Sigmoid colon (tissue), 7 donors: ENCODE measurements around the gene AXIN1. TPM values are rescaled to one million over a fixed set of nuclear protein-coding genes. Genes with fewer than 3 reads are reported as not detected.

ENCODE experiments used
- DNase-seq: peaks from one replicate; pipeline ENCODE4 v3.0.0-alpha.2; 2019
- H3K27ac ChIP-seq, 4 donors: fragments of 200-600 bp; sonication (generic); one replicate each; pipeline ENCODE4 v1.5.1; 2016 to 2019; ENCODE audit warnings: mild to moderate bottlenecking in 1 of 4
- H3K27me3 ChIP-seq, 3 donors: fragments of 200-600 bp; sonication (generic); one replicate each; pipeline ENCODE4 v1.5.1; 2019; ENCODE audit warnings: mild to moderate bottlenecking in 1 of 3
- H3K36me3 ChIP-seq, 4 donors: fragments of 200-600 bp; sonication (generic); one replicate each; pipeline ENCODE4 v1.5.1; 2016 to 2019
- H3K4me1 ChIP-seq, 4 donors: fragments of 200-600 bp; sonication (generic); one replicate each; pipeline ENCODE4 v1.5.1; 2017 to 2019
- H3K4me3 ChIP-seq, 4 donors: fragments of 200-600 bp; sonication (generic); one replicate each; pipeline ENCODE4 v1.5.1; 2017 to 2019; ENCODE audit warnings: mild to moderate bottlenecking in 2 of 4, moderate library complexity in 1 of 4
- H3K9me3 ChIP-seq, 4 donors: fragments of 200-600 bp in 3 of 4; sonication (generic) in 3 of 4; one replicate each; pipeline versions ENCODE4 v1.5.1 to v1.6.1; 2013 to 2019
- EP300 ChIP-seq, 4 donors: sonication (generic); formaldehyde crosslinking; IDR thresholded peaks; one replicate each; pipeline ENCODE4 v1.6.1; 2017; ENCODE audit warnings: antibody characterized with exemption in 4 of 4
- POLR2A ChIP-seq, 2 donors: fragments of 450-650 bp; IDR thresholded peaks; one replicate each; pipeline ENCODE4 v1.6.1; 2016; ENCODE audit warnings: antibody characterized with exemption in 2 of 2, mild to moderate bottlenecking in 2 of 2, moderate library complexity in 2 of 2
- POLR2AphosphoS5 ChIP-seq, 4 donors: sonication (generic); formaldehyde crosslinking; IDR thresholded peaks; one replicate each; pipeline ENCODE4 v1.6.1; 2017; ENCODE audit warnings: antibody characterized with exemption in 4 of 4
- WGBS, 2 donors: extraction: QIAGEN DNeasy Blood & Tissue Kit; methylation state at CpG; one replicate each; pipeline ENCODE4 v1.1.7; 2013; 5-methylcytosine and 5-hydroxymethylcytosine counted together
- intact Hi-C: fragments of 100-400 bp; cut with DNase I; formaldehyde crosslinking; loops from one replicate; pipeline ENCODE4 v1.15.1; 2023
- polyA plus RNA-seq, 3 donors: library from polyadenylated mRNA; stranded (reverse); fragments of 200-250 nt; gene quantifications; one replicate each; pipeline ENCODE4 v1.2.3, GENCODE V29; 2013
- total RNA-seq, 4 donors: library from RNA; depleted of rRNA; stranded (reverse); fragments of >200 nt; gene quantifications; one replicate each; pipeline ENCODE4 v1.1.0, GENCODE V29; 2016
- TF ChIP-seq, protein P1 (sequence below), 4 experiments: fragments of 450-650 bp in 3 of 4; fragments of 200-600 bp in 1 of 4; IDR thresholded peaks; one replicate each; pipeline ENCODE4 v1.5.1; 2016 to 2019; ENCODE audit warnings: antibody characterized with exemption in 4 of 4, mild to moderate bottlenecking in 3 of 4, moderate library complexity in 2 of 4
- donor health status: healthy with polysubstance abuse.
- donor health status: Bipolar disorder and iron deficiency.
- donor health status: healthy.

Gene AXIN1
- total and polyA plus RNA-seq, 7 donors = 17.9 to 33.4 (median 28.2) TPM

DNA sequence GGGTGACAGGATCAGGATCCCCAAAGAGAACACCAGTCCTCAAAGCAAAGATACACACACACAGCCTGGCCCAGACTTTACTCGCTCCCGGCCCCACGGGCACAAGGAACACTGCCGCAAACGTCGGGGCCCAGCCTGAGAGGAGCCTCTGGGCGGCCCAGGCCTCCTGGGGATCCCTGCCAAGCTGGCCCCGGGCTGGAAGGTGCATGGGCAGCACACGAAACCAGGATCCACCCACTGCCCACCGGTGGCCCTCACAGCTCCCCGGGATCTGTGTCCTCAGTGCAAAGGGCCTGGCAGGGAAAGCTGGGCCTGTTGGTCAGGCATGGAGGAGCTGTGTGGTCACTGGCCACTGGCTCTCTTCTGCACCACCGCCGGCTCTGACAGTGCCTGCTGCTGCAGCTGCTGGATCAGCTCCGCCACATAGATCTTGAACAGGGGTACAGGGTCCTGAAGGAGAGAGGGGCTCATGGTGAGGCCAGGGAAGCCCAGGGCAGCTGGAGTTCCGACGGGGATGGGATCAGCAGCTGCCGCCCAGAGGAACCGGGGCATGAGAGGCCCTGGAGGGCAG lies 14.9 kb upstream of the AXIN1 start:
- intact Hi-C loops = no loop called here
- Histone ChIP-seq H3K9me3 (no peaks in the 10 kb centered on the region), H3K27me3 (peaks cover 0 to 20% (median 13%) of the 10 kb centered on the region in 3 donors), H3K4me1 (peaks cover 3 to 20% (median 18%) of the 10 kb centered on the region in 4 donors), H3K36me3 (peaks cover 11 to 39% (median 24%) of the 10 kb centered on the region in 4 donors), H3K4me3 (no peak overlapping the region), H3K27ac (no peak overlapping the region)
- WGBS, 2 donors = 96 to 97% methylated on average over 18 of the region's 18 CpGs
- no peak for DNase-seq
- no peak for TF ChIP-seq POLR2AphosphoS5 (IDR thresholded peaks at IDR 0.05)
- no peak for TF ChIP-seq POLR2A (IDR thresholded peaks at IDR 0.05)
- no peak for TF ChIP-seq EP300 (IDR thresholded peaks at IDR 0.05)
- TF ChIP-seq, protein P1, sequence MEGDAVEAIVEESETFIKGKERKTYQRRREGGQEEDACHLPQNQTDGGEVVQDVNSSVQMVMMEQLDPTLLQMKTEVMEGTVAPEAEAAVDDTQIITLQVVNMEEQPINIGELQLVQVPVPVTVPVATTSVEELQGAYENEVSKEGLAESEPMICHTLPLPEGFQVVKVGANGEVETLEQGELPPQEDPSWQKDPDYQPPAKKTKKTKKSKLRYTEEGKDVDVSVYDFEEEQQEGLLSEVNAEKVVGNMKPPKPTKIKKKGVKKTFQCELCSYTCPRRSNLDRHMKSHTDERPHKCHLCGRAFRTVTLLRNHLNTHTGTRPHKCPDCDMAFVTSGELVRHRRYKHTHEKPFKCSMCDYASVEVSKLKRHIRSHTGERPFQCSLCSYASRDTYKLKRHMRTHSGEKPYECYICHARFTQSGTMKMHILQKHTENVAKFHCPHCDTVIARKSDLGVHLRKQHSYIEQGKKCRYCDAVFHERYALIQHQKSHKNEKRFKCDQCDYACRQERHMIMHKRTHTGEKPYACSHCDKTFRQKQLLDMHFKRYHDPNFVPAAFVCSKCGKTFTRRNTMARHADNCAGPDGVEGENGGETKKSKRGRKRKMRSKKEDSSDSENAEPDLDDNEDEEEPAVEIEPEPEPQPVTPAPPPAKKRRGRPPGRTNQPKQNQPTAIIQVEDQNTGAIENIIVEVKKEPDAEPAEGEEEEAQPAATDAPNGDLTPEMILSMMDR (IDR thresholded peaks at IDR 0.05) = no peak

DNA sequence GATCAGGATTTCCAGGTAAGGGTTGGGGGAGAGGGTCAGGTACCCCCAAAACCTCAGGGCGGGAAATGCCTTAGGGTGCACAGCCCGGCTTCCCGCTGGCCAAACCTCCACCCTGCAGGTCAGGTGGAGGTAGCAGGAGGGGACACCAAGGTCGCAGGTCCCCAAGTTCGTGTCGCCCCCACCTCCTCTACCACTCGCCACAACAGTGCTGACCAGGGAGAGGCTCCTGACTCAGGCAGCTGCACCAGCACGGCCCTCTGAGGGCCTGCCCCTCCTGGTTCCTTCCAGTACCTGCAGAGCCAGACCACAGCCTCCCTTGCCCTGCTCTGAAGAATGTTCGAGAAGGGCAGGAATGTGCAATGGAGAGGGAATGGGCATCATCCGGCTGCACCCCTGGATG lies 14.0 kb upstream of the AXIN1 start:
- H3K4me1 ChIP-seq = peaks cover 3 to 20% (median 18%) of the 10 kb centered on the region in 4 donors
- WGBS, 2 donors = 92 to 95% methylated on average over 10 of the region's 10 CpGs
- no peaks in the 10 kb centered on the region for H3K9me3 ChIP-seq
- intact Hi-C loops = no loop called here
- no peak for DNase-seq
- no peak overlapping the region for H3K27ac ChIP-seq
- no peak for TF ChIP-seq EP300 (IDR thresholded peaks at IDR 0.05)
- no peak for TF ChIP-seq POLR2AphosphoS5 (IDR thresholded peaks at IDR 0.05)
- TF ChIP-seq POLR2A (IDR thresholded peaks at IDR 0.05) = no peak
- TF ChIP-seq, protein P1 (IDR thresholded peaks at IDR 0.05) = no peak
- peaks cover 11 to 29% (median 22%) of the 10 kb centered on the region in 4 donors for H3K36me3 ChIP-seq
- H3K27me3 ChIP-seq = peaks cover 0 to 20% (median 13%) of the 10 kb centered on the region in 3 donors
- no peak overlapping the region for H3K4me3 ChIP-seq

DNA sequence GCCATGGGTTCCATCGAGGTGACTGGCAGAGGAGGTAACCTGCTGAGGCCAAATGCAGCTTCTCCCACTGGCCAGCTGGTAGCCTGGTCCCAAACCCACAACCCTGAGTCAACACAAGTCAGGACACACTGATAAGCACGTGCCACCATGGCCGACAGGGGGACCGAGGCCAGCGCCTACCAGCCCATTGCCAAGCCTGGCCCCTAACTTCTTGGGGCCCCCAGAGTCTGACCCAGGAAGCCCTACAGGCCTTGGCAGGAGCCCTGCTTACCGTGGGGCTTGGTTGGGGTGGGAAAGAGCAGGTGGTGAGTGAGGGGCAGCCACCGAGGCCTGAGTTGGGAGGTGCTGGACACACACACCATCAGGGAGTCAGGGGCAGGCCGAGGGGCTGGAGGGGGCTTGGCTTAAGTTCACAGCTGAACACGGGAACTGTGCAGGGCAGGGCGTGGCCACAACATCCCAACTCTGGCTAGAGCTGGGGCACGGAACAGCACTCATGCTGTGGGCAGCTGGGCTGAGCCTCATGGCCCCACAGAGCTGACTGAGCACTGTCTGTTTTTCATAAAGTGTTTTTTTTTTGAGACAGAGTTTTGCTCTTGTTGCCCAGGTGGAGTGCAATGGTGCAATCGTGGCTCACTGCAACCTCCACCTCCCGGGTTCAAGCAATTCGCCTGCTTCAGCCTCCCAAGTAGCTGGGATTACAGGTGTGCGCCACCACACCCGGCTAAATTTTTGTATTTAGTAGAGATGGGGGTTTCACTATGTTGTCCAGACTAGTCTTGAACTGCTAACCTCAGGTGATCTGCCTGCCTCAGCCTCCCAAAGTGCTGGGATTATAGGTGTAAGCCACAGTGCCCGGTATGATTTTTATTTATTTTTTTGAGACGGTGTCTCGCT lies 12.3 kb upstream of the AXIN1 start:
- 47 to 63% methylated on average over 19 of the region's 19 CpGs for WGBS, 2 donors
- Histone ChIP-seq H3K4me3 (no peak overlapping the region), H3K27me3 (peaks cover 0 to 20% (median 13%) of the 10 kb centered on the region in 3 donors), H3K36me3 (peaks cover 11 to 28% (median 22%) of the 10 kb centered on the region in 4 donors), H3K9me3 (no peaks in the 10 kb centered on the region), H3K4me1 (peaks cover 0 to 7% (median 7%) of the 10 kb centered on the region in 4 donors), H3K27ac (no peak overlapping the region)
- no peak for DNase-seq
- TF ChIP-seq EP300 (IDR thresholded peaks at IDR 0.05) = no peak
- TF ChIP-seq POLR2AphosphoS5 (IDR thresholded peaks at IDR 0.05) = peak in 1 of 4 donors; percentile 9
- TF ChIP-seq POLR2A (IDR thresholded peaks at IDR 0.05) = no peak
- TF ChIP-seq, protein P1 (IDR thresholded peaks at IDR 0.05) = no peak
- intact Hi-C loops = no loop called here

DNA sequence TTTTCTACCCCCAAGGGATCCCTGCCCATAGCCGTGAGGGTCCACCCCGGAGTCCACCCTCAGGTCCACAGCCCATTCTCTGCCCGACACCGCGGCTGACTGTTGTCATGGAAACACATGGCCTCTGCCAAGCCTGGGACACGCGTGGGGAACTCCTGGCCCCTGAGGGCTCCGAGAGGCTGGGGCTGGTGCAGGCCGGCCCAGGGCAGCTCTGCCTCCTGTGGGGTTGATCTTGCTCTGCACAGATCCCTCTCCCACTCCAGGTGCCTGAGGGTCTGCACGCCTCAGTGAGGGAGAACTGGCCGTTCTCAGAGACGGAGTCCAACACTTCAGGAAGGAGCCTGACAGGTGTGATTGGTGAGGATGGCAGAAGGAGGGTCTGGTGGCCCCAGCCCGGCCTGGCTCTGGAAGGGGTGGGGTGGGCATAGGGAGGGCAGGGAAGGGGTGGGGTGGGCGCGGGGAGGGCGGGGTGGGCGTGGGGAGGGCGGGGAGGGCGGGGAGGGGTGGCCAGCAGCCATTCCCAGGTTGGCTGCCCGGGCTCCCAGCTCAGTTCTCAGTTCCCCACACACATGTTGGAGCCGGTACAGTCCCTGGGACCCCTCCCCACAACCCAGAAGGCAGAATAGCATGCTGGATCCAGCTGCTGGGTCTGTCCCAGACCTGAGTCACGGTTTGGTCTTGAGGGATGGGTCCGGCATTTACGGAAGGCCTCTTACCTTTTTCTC lies 11.4 kb upstream of the AXIN1 start:
- H3K4me3 ChIP-seq = no peak overlapping the region
- H3K9me3 ChIP-seq = no peaks in the 10 kb centered on the region
- peaks cover 11 to 27% (median 21%) of the 10 kb centered on the region in 4 donors for H3K36me3 ChIP-seq
- intact Hi-C loops = no loop called here
- peaks cover 0 to 20% (median 13%) of the 10 kb centered on the region in 3 donors for H3K27me3 ChIP-seq
- TF ChIP-seq EP300 (IDR thresholded peaks at IDR 0.05) (no peak), POLR2AphosphoS5 (IDR thresholded peaks at IDR 0.05) (no peak), POLR2A (IDR thresholded peaks at IDR 0.05) (no peak)
- TF ChIP-seq, protein P1 (IDR thresholded peaks at IDR 0.05) = no peak
- H3K4me1 ChIP-seq = no peaks in the 10 kb centered on the region
- DNase-seq = no peak
- WGBS, 2 donors = 18 to 35% methylated on average over 22 to 24 of the region's 24 CpGs
- no peak overlapping the region for H3K27ac ChIP-seq
